ENCODE results near the gene SCD5.

Gene SCD5

DNA sequence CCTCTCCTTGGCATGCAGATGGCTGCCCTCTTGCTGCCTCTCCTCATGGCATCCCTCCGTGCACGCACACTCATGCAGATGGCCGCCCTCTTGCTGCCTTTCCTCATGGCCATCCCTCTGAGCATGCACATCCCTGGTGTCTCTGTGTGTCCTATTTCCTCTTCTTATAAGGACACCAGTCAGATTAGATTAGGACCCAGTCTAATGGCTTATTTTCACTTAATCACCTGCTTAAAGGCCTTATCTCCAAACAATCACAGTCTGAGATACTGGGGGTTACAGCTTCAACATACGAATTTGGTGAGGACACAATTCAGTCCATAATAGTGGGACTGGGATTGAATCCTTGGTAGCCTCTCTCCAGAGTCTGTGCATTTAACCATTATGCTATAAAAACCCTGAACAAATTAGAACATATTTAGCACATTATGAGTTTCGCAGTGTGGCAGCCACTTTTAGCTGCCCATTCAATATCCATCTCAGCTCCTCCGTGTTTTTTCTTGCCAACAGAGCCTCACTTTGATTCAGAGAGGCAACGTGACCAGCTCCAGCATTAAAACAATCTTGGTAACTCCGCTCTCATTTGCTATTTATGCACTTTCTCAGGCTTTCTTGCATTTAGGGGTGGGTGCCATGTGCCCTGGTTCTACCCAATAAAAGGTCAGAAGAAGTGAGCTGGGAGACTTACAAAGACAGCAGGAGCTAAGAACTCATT, 210.6 kb downstream of the SCD5 start:
- no peak for TF ChIP-seq EZH2 (IDR thresholded peaks at IDR 0.05; ENCODE audit: borderline replicate concordance, low read length)
- TF ChIP-seq, protein P1, sequence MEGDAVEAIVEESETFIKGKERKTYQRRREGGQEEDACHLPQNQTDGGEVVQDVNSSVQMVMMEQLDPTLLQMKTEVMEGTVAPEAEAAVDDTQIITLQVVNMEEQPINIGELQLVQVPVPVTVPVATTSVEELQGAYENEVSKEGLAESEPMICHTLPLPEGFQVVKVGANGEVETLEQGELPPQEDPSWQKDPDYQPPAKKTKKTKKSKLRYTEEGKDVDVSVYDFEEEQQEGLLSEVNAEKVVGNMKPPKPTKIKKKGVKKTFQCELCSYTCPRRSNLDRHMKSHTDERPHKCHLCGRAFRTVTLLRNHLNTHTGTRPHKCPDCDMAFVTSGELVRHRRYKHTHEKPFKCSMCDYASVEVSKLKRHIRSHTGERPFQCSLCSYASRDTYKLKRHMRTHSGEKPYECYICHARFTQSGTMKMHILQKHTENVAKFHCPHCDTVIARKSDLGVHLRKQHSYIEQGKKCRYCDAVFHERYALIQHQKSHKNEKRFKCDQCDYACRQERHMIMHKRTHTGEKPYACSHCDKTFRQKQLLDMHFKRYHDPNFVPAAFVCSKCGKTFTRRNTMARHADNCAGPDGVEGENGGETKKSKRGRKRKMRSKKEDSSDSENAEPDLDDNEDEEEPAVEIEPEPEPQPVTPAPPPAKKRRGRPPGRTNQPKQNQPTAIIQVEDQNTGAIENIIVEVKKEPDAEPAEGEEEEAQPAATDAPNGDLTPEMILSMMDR (IDR thresholded peaks at IDR 0.05; ENCODE audit: low read length) = no peak
- H3K9ac ChIP-seq (ENCODE audit: low read length) = no peak overlapping the region
- H3K36me3 ChIP-seq (ENCODE audit: insufficient read depth, low read length) = no peaks in the 10 kb centered on the region
- H3F3A ChIP-seq (ENCODE audit: insufficient read depth, low read length) = no peaks in the 10 kb centered on the region
- no peaks in the 10 kb centered on the region for H3K79me2 ChIP-seq (ENCODE audit: insufficient read depth, low read length)
- H3K27ac ChIP-seq (ENCODE audit: low read depth, low read length, poor library complexity, severe bottlenecking) = no peak overlapping the region
- H3K4me3 ChIP-seq (ENCODE audit: low read depth, low read length, poor library complexity, severe bottlenecking) = no peak overlapping the region
- no peaks in the 10 kb centered on the region for H3K9me2 ChIP-seq (ENCODE audit: low read depth, low read length)
- no peaks in the 10 kb centered on the region for H3K4me1 ChIP-seq (ENCODE audit: insufficient read depth, low read length, severe bottlenecking)
- H3K27me3 ChIP-seq (ENCODE audit: insufficient read depth, low read length) = no peaks in the 10 kb centered on the region
- no peak overlapping the region for H2AFZ ChIP-seq (ENCODE audit: low read length)
- no peaks in the 10 kb centered on the region for H3K9me3 ChIP-seq (ENCODE audit: low read length)
- H4K20me1 ChIP-seq (ENCODE audit: insufficient read depth, low read length) = no peaks in the 10 kb centered on the region
- H3K4me2 ChIP-seq (ENCODE audit: low read length) = no peak overlapping the region

DNA sequence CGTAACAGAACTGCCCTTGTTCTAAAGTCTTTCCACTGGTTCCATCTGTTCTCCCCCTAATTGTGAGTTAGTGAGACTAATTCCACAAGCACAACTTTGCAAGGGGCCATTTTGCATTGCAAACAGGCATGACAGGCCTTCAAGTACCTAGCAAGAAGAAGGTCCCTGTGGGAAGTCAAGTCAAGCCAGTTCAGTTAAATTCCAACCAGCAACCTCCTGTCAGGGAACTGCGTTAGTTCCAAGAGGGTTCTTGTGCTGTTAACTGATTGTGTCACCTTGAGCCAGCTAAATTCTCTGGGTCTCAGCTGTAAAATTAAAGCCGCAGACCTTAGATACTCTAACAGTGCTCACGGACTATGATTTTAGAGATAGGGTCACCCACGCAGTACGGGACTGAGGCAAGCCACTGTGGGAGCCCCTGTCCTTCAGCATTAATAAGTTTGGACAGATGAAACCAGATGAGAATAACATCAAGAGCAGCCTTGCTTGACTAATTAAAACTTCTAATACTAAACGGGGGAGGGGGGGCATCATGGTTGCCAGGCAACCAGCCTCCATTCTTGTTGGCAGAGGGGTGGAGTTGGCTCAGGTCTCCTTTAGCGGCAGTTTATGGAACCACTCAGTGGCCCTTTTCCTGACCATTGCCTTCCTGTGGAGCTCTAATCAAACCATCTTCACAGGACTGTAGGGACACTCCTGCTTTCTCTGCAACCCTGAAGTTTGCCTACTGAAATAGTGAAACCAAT, 212.7 kb downstream of the SCD5 start:
- Histone ChIP-seq H2AFZ (ENCODE audit: low read length) (no peak overlapping the region), H3K79me2 (ENCODE audit: insufficient read depth, low read length) (no peaks in the 10 kb centered on the region), H3K36me3 (ENCODE audit: insufficient read depth, low read length) (no peaks in the 10 kb centered on the region), H4K20me1 (ENCODE audit: insufficient read depth, low read length) (no peaks in the 10 kb centered on the region), H3K9ac (ENCODE audit: low read length) (no peak overlapping the region), H3K9me2 (ENCODE audit: low read depth, low read length) (no peaks in the 10 kb centered on the region), H3K27me3 (ENCODE audit: insufficient read depth, low read length) (no peaks in the 10 kb centered on the region), H3K9me3 (ENCODE audit: low read length) (no peaks in the 10 kb centered on the region), H3K4me3 (ENCODE audit: low read depth, low read length, poor library complexity, severe bottlenecking) (no peak overlapping the region), H3K4me2 (ENCODE audit: low read length) (no peak overlapping the region), H3F3A (ENCODE audit: insufficient read depth, low read length) (no peaks in the 10 kb centered on the region), H3K4me1 (ENCODE audit: insufficient read depth, low read length, severe bottlenecking) (no peaks in the 10 kb centered on the region), H3K27ac (ENCODE audit: low read depth, low read length, poor library complexity, severe bottlenecking) (no peak overlapping the region)
- no peak for TF ChIP-seq EZH2 (IDR thresholded peaks at IDR 0.05; ENCODE audit: borderline replicate concordance, low read length)
- TF ChIP-seq, protein P1 (IDR thresholded peaks at IDR 0.05; ENCODE audit: low read length) = no peak

DNA sequence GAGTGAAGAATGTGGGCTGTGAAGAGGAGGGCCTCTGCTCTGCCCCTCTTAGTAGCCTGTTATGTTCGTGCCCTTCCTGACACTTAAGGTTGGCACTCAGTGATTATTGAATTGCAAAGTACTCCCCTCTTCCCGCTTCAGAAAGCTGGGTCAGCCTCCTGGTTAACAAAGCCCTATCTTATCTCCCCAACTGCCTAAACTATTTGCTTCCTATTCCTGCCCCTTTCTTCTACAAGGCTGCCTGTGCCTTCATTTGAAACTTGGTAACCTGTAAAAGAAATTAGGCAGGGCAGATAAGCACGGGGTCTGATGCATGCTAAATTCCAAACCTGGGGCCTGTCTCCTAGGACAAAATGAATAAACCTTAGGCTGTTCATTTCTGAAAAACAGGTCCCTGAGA, 213.7 kb downstream of the SCD5 start:
- H3K9me2 ChIP-seq (ENCODE audit: low read depth, low read length) = no peaks in the 10 kb centered on the region

More for the DNA sequence above, 213.7 kb downstream of the SCD5 start:
- Histone ChIP-seq H3K36me3 (ENCODE audit: insufficient read depth, low read length) (no peaks in the 10 kb centered on the region), H3K27ac (ENCODE audit: low read depth, low read length, poor library complexity, severe bottlenecking) (no peak overlapping the region), H3K4me2 (ENCODE audit: low read length) (no peak overlapping the region), H3K4me3 (ENCODE audit: low read depth, low read length, poor library complexity, severe bottlenecking) (no peak overlapping the region), H3K4me1 (ENCODE audit: insufficient read depth, low read length, severe bottlenecking) (no peaks in the 10 kb centered on the region), H3K79me2 (ENCODE audit: insufficient read depth, low read length) (no peaks in the 10 kb centered on the region), H3F3A (ENCODE audit: insufficient read depth, low read length) (no peaks in the 10 kb centered on the region), H3K27me3 (ENCODE audit: insufficient read depth, low read length) (no peaks in the 10 kb centered on the region), H2AFZ (ENCODE audit: low read length) (no peak overlapping the region), H3K9me3 (ENCODE audit: low read length) (no peaks in the 10 kb centered on the region), H4K20me1 (ENCODE audit: insufficient read depth, low read length) (no peaks in the 10 kb centered on the region), H3K9ac (ENCODE audit: low read length) (no peak overlapping the region)
- TF ChIP-seq EZH2 (IDR thresholded peaks at IDR 0.05; ENCODE audit: borderline replicate concordance, low read length) = no peak
- TF ChIP-seq, protein P1 (IDR thresholded peaks at IDR 0.05; ENCODE audit: low read length) = no peak
